Vagina (tissue), 2 donors: Measurements from ENCODE around the gene AKAP7. TPM values are rescaled to one million over a fixed set of nuclear protein-coding genes. Genes with fewer than 3 reads are reported as not detected.
"Not testable (repeated sequence)": the region's sequence is repeated elsewhere in the genome, so short reads cannot be mapped to it uniquely, and the experiment has no call there.

Source experiments
- DNase-seq, 2 donors: peaks; one replicate each; pipeline ENCODE4 v3.0.0-alpha.2; 2017; ENCODE audit errors: extremely low spot score in 2 of 2
- H3K27ac ChIP-seq: fragments of 200-600 bp; sonication (generic); one replicate; pipeline ENCODE4 v1.5.1; 2019
- H3K27me3 ChIP-seq: fragments of 200-600 bp; sonication (generic); one replicate; pipeline ENCODE4 v1.5.1; 2019
- H3K36me3 ChIP-seq, 2 donors: fragments of 200-600 bp; sonication (generic); one replicate each; pipeline ENCODE4 v1.5.1; 2017 to 2019
- H3K4me1 ChIP-seq: fragments of 200-600 bp; sonication (generic); one replicate; pipeline ENCODE4 v1.5.1; 2019
- H3K4me3 ChIP-seq, 2 donors: fragments of 200-600 bp; sonication (generic); 1 replicate in 1 of 2; 2 replicates in 1 of 2; pipeline ENCODE4 v1.5.1; 2016 to 2019
- H3K9me3 ChIP-seq: fragments of 200-600 bp; sonication (generic); one replicate; pipeline ENCODE4 v1.5.1; 2019
- POLR2A ChIP-seq, 2 donors: fragments of 450-650 bp; IDR thresholded peaks; one replicate each; pipeline ENCODE4 v1.6.1; 2017; ENCODE audit warnings: antibody characterized with exemption in 2 of 2, mild to moderate bottlenecking in 2 of 2, moderate library complexity in 2 of 2
- POLR2AphosphoS5 ChIP-seq, 2 donors: sonication (generic); formaldehyde crosslinking; IDR thresholded peaks; one replicate each; pipeline ENCODE4 v1.9.0; 2017; ENCODE audit warnings: antibody characterized with exemption in 2 of 2, mild to moderate bottlenecking in 2 of 2, low read depth in 1 of 2; ENCODE audit not compliant: insufficient read depth in 1 of 2
- intact Hi-C: fragments of 100-400 bp; cut with DNase I; formaldehyde crosslinking; loops from one replicate; pipeline ENCODE4 v1.15.1; 2023
- total RNA-seq: library from RNA; depleted of rRNA; stranded (reverse); fragments of >200 nt; gene quantifications from one replicate; pipeline ENCODE4 v1.2.3, GENCODE V29; 2016
- TF ChIP-seq, protein P1 (sequence below), 3 experiments: fragments of 450-650 bp in 2 of 3; fragments of 200-600 bp in 1 of 3; sonication (generic) in 1 of 3; IDR thresholded peaks; one replicate each; pipeline ENCODE4 v1.5.1; 2017 to 2019; ENCODE audit warnings: antibody characterized with exemption in 3 of 3, mild to moderate bottlenecking in 2 of 3, moderate library complexity in 2 of 3

Gene AKAP7
- total RNA-seq, 1 donor from 2014 or later = 6.4 TPM

DNA sequence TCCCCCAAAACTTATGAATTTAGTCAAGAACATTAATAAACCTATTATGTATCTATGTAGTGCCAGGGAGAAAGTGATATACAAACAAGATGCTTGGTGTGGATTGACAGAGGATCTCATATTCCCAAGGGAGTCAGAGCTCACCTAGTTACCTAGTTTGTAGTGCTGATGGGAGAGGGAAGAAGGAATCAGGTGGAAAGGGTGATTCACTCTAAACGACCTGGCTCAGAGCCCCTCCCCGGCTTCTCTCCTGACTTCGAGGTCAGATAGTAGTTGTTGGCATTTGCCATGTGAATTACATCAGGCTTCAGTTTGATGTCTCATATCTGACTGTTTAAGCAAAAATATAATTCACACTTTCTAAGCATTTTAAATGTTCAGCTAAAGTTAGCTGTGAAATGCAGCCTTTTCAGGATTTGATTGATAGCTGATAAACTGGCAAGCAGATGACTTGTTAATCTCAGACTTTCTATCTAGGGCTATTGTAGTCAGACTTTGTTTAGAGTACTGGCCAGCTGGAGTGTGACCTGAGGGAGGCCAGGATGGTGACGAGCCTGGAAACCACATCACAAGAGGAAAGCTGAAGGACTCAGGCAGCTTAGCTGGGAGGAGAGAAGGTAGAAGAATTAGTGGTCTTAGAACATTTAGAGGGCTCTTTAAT is 123.7 kb downstream of the AKAP7 start:
- Histone ChIP-seq H3K36me3 (peaks cover 0 to 4% of the 10 kb centered on the region in 2 donors), H3K9me3 (no peaks in the 10 kb centered on the region), H3K27me3 (no peaks in the 10 kb centered on the region), H3K4me1 (no peaks in the 10 kb centered on the region), H3K27ac (no peak overlapping the region), H3K4me3 (no peak overlapping the region)
- TF ChIP-seq, protein P1, sequence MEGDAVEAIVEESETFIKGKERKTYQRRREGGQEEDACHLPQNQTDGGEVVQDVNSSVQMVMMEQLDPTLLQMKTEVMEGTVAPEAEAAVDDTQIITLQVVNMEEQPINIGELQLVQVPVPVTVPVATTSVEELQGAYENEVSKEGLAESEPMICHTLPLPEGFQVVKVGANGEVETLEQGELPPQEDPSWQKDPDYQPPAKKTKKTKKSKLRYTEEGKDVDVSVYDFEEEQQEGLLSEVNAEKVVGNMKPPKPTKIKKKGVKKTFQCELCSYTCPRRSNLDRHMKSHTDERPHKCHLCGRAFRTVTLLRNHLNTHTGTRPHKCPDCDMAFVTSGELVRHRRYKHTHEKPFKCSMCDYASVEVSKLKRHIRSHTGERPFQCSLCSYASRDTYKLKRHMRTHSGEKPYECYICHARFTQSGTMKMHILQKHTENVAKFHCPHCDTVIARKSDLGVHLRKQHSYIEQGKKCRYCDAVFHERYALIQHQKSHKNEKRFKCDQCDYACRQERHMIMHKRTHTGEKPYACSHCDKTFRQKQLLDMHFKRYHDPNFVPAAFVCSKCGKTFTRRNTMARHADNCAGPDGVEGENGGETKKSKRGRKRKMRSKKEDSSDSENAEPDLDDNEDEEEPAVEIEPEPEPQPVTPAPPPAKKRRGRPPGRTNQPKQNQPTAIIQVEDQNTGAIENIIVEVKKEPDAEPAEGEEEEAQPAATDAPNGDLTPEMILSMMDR (IDR thresholded peaks at IDR 0.05) = no peak
- TF ChIP-seq POLR2A (IDR thresholded peaks at IDR 0.05) (no peak), POLR2AphosphoS5 (IDR thresholded peaks at IDR 0.05; ENCODE audit: insufficient read depth in 1 of 2, low read depth in 1 of 2) (peak in 1 of 2 donors; percentile 3)
- intact Hi-C loops = no loop called here
- no peak for DNase-seq

DNA sequence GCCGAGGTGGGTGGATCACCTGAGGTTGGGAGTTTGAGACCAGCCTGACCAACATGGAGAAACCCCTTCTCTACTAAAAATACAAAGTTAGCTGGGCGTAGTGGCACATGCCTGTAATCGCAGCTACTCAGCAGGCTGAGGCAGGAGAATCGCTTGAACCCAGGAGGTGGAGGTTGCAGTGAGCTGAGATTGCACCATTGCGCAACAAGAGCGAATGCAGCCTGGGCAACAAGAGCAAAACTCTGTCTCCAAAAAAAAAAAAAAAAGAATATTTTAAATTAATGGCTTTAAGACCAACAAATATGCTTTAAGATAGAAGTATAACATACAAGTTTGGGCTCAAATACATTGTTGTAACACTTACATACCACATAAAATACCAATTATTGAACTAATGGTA is 125.7 kb downstream of the AKAP7 start:
- DNase-seq, intact Hi-C loops, H3K9me3 ChIP-seq: not testable (repeated sequence)

DNA sequence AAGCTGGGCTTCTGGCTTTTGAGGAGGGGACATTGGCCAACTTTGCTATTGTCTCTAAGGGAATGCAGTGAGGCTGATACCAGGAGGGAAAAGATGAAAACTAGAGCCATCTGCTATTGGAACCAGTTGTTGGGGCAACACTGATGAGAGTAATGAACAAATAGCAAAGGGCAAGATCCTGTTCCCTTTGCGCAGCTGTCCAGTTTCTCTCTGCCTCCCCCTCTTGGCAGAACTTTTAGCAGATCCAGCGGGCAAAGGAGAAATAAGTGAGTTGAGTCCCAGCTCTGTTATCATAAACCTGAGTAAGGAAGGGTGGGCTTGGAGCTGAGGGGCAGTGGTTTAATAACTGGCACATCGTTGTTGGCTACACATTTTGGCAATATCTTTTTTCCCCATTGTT is 126.8 kb downstream of the AKAP7 start:
- no peak overlapping the region for H3K4me3 ChIP-seq
- TF ChIP-seq POLR2AphosphoS5 (IDR thresholded peaks at IDR 0.05; ENCODE audit: insufficient read depth in 1 of 2, low read depth in 1 of 2) (no peak), POLR2A (IDR thresholded peaks at IDR 0.05) (no peak)
- TF ChIP-seq, protein P1 (IDR thresholded peaks at IDR 0.05) = no peak
- intact Hi-C loops = no loop called here
- H3K9me3 ChIP-seq = no peaks in the 10 kb centered on the region
- no peaks in the 10 kb centered on the region for H3K36me3 ChIP-seq
- H3K27ac ChIP-seq = no peak overlapping the region
- H3K27me3 ChIP-seq = no peaks in the 10 kb centered on the region
- H3K4me1 ChIP-seq = no peaks in the 10 kb centered on the region
- no peak for DNase-seq

More for the DNA sequence above, 125.7 kb downstream of the AKAP7 start:
- not testable (repeated sequence) for H3K27me3 ChIP-seq, H3K36me3 ChIP-seq, H3K27ac ChIP-seq, H3K4me1 ChIP-seq, H3K4me3 ChIP-seq

DNA sequence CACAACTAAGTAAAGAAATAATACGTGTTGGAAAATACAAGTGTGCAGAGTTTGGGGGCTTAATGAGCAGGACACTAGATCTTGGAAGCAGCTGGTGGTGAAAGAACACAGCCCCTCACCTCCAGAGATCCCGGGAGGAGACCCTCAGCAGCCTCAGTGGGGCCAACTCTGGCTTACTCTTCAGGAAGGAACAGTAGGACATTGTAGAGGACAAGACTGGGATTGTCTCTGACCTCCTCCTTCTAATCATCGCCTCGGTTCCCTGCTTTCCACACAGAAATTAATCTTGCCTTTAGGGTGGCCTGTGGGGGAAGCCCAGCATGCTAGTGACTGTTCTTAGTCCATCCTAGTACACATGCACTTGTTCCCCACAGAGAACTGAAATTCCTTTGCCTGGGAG is 130.7 kb downstream of the AKAP7 start:
- H3K4me3 ChIP-seq = no peak overlapping the region
- H3K9me3 ChIP-seq = no peaks in the 10 kb centered on the region
- H3K27ac ChIP-seq = no peak overlapping the region
- intact Hi-C loops = no loop called here
- no peak for DNase-seq
- H3K4me1 ChIP-seq = no peaks in the 10 kb centered on the region
- H3K27me3 ChIP-seq = no peaks in the 10 kb centered on the region
- TF ChIP-seq POLR2AphosphoS5 (IDR thresholded peaks at IDR 0.05; ENCODE audit: insufficient read depth in 1 of 2, low read depth in 1 of 2) (no peak), POLR2A (IDR thresholded peaks at IDR 0.05) (no peak)
- TF ChIP-seq, protein P1 (IDR thresholded peaks at IDR 0.05) = no peak
- no peaks in the 10 kb centered on the region for H3K36me3 ChIP-seq

DNA sequence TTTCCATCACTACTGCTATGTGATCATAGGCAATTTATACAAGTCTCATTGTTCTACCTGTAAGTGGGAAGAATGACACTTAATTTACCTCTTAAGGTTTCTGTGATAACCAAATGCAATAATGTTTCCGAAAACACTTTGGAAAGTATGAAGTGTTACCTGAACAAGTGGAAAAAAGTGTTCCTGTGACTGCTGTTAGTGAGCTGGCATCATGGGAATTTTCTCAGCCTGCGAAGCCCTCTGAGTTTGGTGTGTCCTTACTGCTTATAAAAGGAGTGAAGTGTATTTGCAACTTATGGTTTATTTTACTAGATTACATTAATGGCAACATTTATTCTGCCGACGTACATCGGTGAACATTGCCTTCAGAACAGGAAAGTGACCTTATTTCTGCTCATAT is 133.0 kb downstream of the AKAP7 start:
- no peak for TF ChIP-seq POLR2AphosphoS5 (IDR thresholded peaks at IDR 0.05; ENCODE audit: insufficient read depth in 1 of 2, low read depth in 1 of 2)
- no peak for TF ChIP-seq POLR2A (IDR thresholded peaks at IDR 0.05)
- TF ChIP-seq, protein P1 (IDR thresholded peaks at IDR 0.05) = no peak
- H3K27me3 ChIP-seq = no peaks in the 10 kb centered on the region
- no peak overlapping the region for H3K4me3 ChIP-seq
- no peaks in the 10 kb centered on the region for H3K4me1 ChIP-seq
- intact Hi-C loops = no loop called here
- no peaks in the 10 kb centered on the region for H3K36me3 ChIP-seq
- H3K27ac ChIP-seq = no peak overlapping the region
- DNase-seq = no peak
- no peaks in the 10 kb centered on the region for H3K9me3 ChIP-seq
